GM18498 (cell line): ENCODE results near the gene TBC1D10B.

Source experiments
- ATAC-seq: cut with Tn5 transposase; IDR thresholded peaks from one replicate; pipeline ENCODE4 v1.9.1; 2021; ENCODE audit warnings: mild to moderate bottlenecking, moderate library complexity; ENCODE audit not compliant: unreplicated experiment

TBC1D10B gene

GRCh38 chr16:30370456-30371247 lies at the start of gene TBC1D10B:
Gene TBC1D10B, minus strand, starts transcription at chr16:30370494. Its CDS starts 311 bp downstream, at chr16:30370183.
- ATAC-seq = peak; percentile 79

- ATAC-seq = no peak
Observed at GRCh38 chr16:30418350-30419181, 48.3 kb upstream of the TBC1D10B start.

GRCh38 chr16:30417529-30418349 lies 47.4 kb upstream of the TBC1D10B start:
- ATAC-seq = peak; percentile 82

GRCh38 chr16:30416624-30417528 lies 46.6 kb upstream of the TBC1D10B start:
- no peak for ATAC-seq

GRCh38 chr16:30416047-30416603 lies 45.8 kb upstream of the TBC1D10B start:
- ATAC-seq = no peak

GRCh38 chr16:30414159-30414558 lies 43.9 kb upstream of the TBC1D10B start:
- no peak for ATAC-seq

- ATAC-seq = no peak
Observed at GRCh38 chr16:30413112-30413806, 43.0 kb upstream of the TBC1D10B start.

GRCh38 chr16:30409125-30410060 lies 39.1 kb upstream of the TBC1D10B start:
- ATAC-seq = peak; percentile 51

GRCh38 chr16:30407804-30408534 lies 37.7 kb upstream of the TBC1D10B start:
- peak; percentile 14 for ATAC-seq

GRCh38 chr16:30407102-30407803 lies 37.0 kb upstream of the TBC1D10B start, which contains the start of gene ZNF771:
Gene ZNF771, plus strand, starts transcription at chr16:30407606. Its CDS starts 448 bp downstream, at chr16:30408054.
- peak; percentile 85 for ATAC-seq

- peak; percentile 5 for ATAC-seq
Observed at GRCh38 chr16:30406795-30407101, 36.5 kb upstream of the TBC1D10B start.

GRCh38 chr16:30401768-30402425 lies 31.6 kb upstream of the TBC1D10B start:
- no peak for ATAC-seq

- ATAC-seq = no peak
Observed at GRCh38 chr16:30399435-30400186, 29.3 kb upstream of the TBC1D10B start.

GRCh38 chr16:30398661-30399434 lies 28.6 kb upstream of the TBC1D10B start:
- no peak for ATAC-seq
